Measurements from ENCODE around the gene MATN1.
"Not testable (repeated sequence)": the region's sequence is repeated elsewhere in the genome, so short reads cannot be mapped to it uniquely, and the experiment has no call there.

Gene MATN1

DNA sequence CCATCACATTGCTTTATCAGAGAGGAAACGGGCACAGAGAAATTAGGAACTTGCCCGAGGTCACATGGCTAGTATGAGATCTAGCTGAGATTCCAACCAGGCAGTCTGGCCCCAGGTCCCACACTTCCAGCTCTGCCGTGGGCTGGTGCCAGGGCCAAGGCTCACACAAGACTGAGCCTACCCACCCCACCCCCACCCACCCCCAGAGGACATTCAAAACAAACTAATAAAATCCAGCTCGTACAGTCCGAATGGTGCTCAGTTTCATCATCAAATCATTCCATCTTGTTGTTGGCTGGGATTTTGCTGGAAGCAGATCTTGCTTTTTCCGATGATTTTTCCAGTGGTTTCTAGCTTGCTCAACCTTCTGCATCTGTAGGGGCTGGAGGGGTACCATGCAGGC is 27.9 kb downstream of the MATN1 start:
- peak overlapping the region; percentile 42 for H3K9ac ChIP-seq (ENCODE audit: low read length)
- no peaks in the 10 kb centered on the region for H3K36me3 ChIP-seq (ENCODE audit: control insufficient read depth, insufficient read depth, low read length, severe bottlenecking)
- H3K4me3 ChIP-seq (ENCODE audit: low read length): no peak overlapping the region
- peak; percentile 29 for DNase-seq (ENCODE audit: low read depth)
- peaks cover 36% of the 10 kb centered on the region for H3K4me1 ChIP-seq (ENCODE audit: control insufficient read depth, insufficient read depth, low read length)
- H3K9me3 ChIP-seq (ENCODE audit: control insufficient read depth, low read length): no peaks in the 10 kb centered on the region
- no peaks in the 10 kb centered on the region for H3K27me3 ChIP-seq (replicated peaks; ENCODE audit: control insufficient read depth, insufficient read depth, low read length)

GRCh38 chr1:30694280-30695175 is 28.9 kb downstream of the MATN1 start:
- Histone ChIP-seq H3K27me3 (replicated peaks; ENCODE audit: control insufficient read depth, insufficient read depth, low read length) (no peaks in the 10 kb centered on the region), H3K4me1 (ENCODE audit: control insufficient read depth, insufficient read depth, low read length) (peaks cover 40% of the 10 kb centered on the region), H3K9me3 (ENCODE audit: control insufficient read depth, low read length) (no peaks in the 10 kb centered on the region), H3K36me3 (ENCODE audit: control insufficient read depth, insufficient read depth, low read length, severe bottlenecking) (no peaks in the 10 kb centered on the region), H3K9ac (ENCODE audit: low read length) (peak overlapping the region; percentile 24), H3K4me3 (ENCODE audit: low read length) (no peak overlapping the region)
- DNase-seq (ENCODE audit: low read depth): no peak

DNA sequence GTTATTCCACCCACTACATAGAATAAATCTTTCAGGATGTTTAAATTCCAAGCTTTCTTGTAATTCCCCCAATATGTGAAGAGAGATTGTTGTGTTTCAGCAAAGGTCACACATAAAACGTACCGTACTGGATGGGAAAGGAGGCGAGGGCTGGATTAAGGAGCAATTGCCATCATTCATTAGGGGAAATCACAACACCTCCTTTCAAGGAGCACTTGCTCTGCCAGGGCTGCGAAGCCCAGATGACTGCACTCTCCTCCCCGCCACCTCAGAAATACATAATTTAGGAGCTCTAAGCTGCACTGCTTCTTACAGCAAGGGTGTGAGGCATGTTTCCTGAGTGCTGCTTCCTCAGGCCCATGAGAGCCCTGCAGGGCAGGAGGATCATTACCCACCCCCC is 29.6 kb downstream of the MATN1 start:
- H3K9me3 ChIP-seq (ENCODE audit: control insufficient read depth, low read length): no peaks in the 10 kb centered on the region
- no peaks in the 10 kb centered on the region for H3K27me3 ChIP-seq (replicated peaks; ENCODE audit: control insufficient read depth, insufficient read depth, low read length)
- DNase-seq (ENCODE audit: low read depth): no peak
- H3K4me3 ChIP-seq (ENCODE audit: low read length): no peak overlapping the region
- no peaks in the 10 kb centered on the region for H3K36me3 ChIP-seq (ENCODE audit: control insufficient read depth, insufficient read depth, low read length, severe bottlenecking)
- no peak overlapping the region for H3K9ac ChIP-seq (ENCODE audit: low read length)
- H3K4me1 ChIP-seq (ENCODE audit: control insufficient read depth, insufficient read depth, low read length): peaks cover 35% of the 10 kb centered on the region

DNA sequence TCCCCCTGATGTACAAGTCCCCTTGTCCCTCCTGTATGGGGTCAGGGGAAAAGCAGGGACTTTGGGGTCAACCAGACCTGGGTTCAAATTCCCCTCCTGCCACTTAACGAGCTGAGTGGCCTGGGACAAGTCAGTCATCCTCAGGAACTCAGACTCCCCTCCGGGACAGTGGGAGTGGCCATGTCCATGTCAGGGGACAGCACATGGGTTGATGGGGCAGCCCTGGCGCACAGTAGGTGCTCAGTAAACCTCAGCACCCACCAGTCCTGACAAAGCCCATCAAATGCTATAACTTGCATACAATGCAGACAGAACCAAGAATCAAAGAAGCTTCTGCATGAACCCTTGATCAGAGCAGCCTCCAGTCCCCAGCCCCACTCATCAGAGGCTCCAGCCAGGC is 30.0 kb downstream of the MATN1 start:
- Histone ChIP-seq H3K4me3 (ENCODE audit: low read length) (no peak overlapping the region), H3K27me3 (replicated peaks; ENCODE audit: control insufficient read depth, insufficient read depth, low read length) (no peaks in the 10 kb centered on the region)

GRCh38 chr1:30692948-30693301 is 30.5 kb downstream of the MATN1 start:
- H3K27me3 ChIP-seq (replicated peaks; ENCODE audit: control insufficient read depth, insufficient read depth, low read length): no peaks in the 10 kb centered on the region
- no peak overlapping the region for H3K9ac ChIP-seq (ENCODE audit: low read length)
- H3K4me3 ChIP-seq (ENCODE audit: low read length): no peak overlapping the region
- H3K36me3 ChIP-seq (ENCODE audit: control insufficient read depth, insufficient read depth, low read length, severe bottlenecking): no peaks in the 10 kb centered on the region
- H3K4me1 ChIP-seq (ENCODE audit: control insufficient read depth, insufficient read depth, low read length): peaks cover 26% of the 10 kb centered on the region
- no peaks in the 10 kb centered on the region for H3K9me3 ChIP-seq (ENCODE audit: control insufficient read depth, low read length)
- no peak for DNase-seq (ENCODE audit: low read depth)

More for the DNA sequence above, 30.0 kb downstream of the MATN1 start:
- Histone ChIP-seq H3K4me1 (ENCODE audit: control insufficient read depth, insufficient read depth, low read length) (peaks cover 31% of the 10 kb centered on the region), H3K9me3 (ENCODE audit: control insufficient read depth, low read length) (no peaks in the 10 kb centered on the region), H3K36me3 (ENCODE audit: control insufficient read depth, insufficient read depth, low read length, severe bottlenecking) (no peaks in the 10 kb centered on the region), H3K9ac (ENCODE audit: low read length) (no peak overlapping the region)
- no peak for DNase-seq (ENCODE audit: low read depth)

- Histone ChIP-seq H3K36me3 (ENCODE audit: control insufficient read depth, insufficient read depth, low read length, severe bottlenecking) (no peaks in the 10 kb centered on the region), H3K9me3 (ENCODE audit: control insufficient read depth, low read length) (no peaks in the 10 kb centered on the region), H3K9ac (ENCODE audit: low read length) (no peak overlapping the region), H3K4me1 (ENCODE audit: control insufficient read depth, insufficient read depth, low read length) (peaks cover 21% of the 10 kb centered on the region), H3K27me3 (replicated peaks; ENCODE audit: control insufficient read depth, insufficient read depth, low read length) (no peaks in the 10 kb centered on the region), H3K4me3 (ENCODE audit: low read length) (no peak overlapping the region)
- DNase-seq (ENCODE audit: low read depth): no peak
Observed at GRCh38 chr1:30692201-30692947, 31.0 kb downstream of the MATN1 start.

DNA sequence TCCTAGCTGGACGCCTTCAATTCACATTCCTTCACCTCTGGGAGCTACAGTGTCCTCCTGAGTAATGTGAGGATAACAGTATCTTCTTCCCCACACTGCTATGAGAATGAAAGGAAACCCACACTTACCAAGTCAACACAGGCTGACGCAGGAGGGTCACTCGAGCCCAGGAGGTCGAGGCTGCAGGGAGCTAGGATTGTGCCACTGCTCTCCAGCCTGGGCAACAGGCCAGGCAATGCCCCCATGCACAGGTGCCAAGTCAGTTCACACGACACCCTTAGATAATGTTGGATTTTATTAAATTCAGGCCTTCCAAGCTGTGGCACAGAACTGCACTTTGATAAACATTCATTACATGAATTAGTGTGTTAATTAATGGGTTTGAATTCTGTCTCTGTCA is 31.9 kb downstream of the MATN1 start:
- no peaks in the 10 kb centered on the region for H3K9me3 ChIP-seq (ENCODE audit: control insufficient read depth, low read length)
- H3K36me3 ChIP-seq (ENCODE audit: control insufficient read depth, insufficient read depth, low read length, severe bottlenecking): no peaks in the 10 kb centered on the region
- H3K9ac ChIP-seq (ENCODE audit: low read length): no peak overlapping the region
- no peak for DNase-seq (ENCODE audit: low read depth)
- peaks cover 19% of the 10 kb centered on the region for H3K4me1 ChIP-seq (ENCODE audit: control insufficient read depth, insufficient read depth, low read length)
- no peak overlapping the region for H3K4me3 ChIP-seq (ENCODE audit: low read length)
- no peaks in the 10 kb centered on the region for H3K27me3 ChIP-seq (replicated peaks; ENCODE audit: control insufficient read depth, insufficient read depth, low read length)

GRCh38 chr1:30689901-30690645 is 33.3 kb downstream of the MATN1 start:
- H3K4me3 ChIP-seq (ENCODE audit: low read length): no peak overlapping the region
- H3K4me1 ChIP-seq (ENCODE audit: control insufficient read depth, insufficient read depth, low read length): peaks cover 10% of the 10 kb centered on the region
- DNase-seq (ENCODE audit: low read depth): no peak

GRCh38 chr1:30688920-30689794 is 34.2 kb downstream of the MATN1 start:
- Histone ChIP-seq H3K4me3 (ENCODE audit: low read length) (no peak overlapping the region), H3K4me1 (ENCODE audit: control insufficient read depth, insufficient read depth, low read length) (peaks cover 5% of the 10 kb centered on the region), H3K27me3 (replicated peaks; ENCODE audit: control insufficient read depth, insufficient read depth, low read length) (peaks cover 8% of the 10 kb centered on the region), H3K9ac (ENCODE audit: low read length) (no peak overlapping the region), H3K36me3 (ENCODE audit: control insufficient read depth, insufficient read depth, low read length, severe bottlenecking) (no peaks in the 10 kb centered on the region), H3K9me3 (ENCODE audit: control insufficient read depth, low read length) (no peaks in the 10 kb centered on the region)
- no peak for DNase-seq (ENCODE audit: low read depth)

More at GRCh38 chr1:30689901-30690645, 33.3 kb downstream of the MATN1 start:
- H3K9ac ChIP-seq (ENCODE audit: low read length): no peak overlapping the region
- H3K9me3 ChIP-seq (ENCODE audit: control insufficient read depth, low read length): no peaks in the 10 kb centered on the region
- no peaks in the 10 kb centered on the region for H3K36me3 ChIP-seq (ENCODE audit: control insufficient read depth, insufficient read depth, low read length, severe bottlenecking)
- no peaks in the 10 kb centered on the region for H3K27me3 ChIP-seq (replicated peaks; ENCODE audit: control insufficient read depth, insufficient read depth, low read length)

DNA sequence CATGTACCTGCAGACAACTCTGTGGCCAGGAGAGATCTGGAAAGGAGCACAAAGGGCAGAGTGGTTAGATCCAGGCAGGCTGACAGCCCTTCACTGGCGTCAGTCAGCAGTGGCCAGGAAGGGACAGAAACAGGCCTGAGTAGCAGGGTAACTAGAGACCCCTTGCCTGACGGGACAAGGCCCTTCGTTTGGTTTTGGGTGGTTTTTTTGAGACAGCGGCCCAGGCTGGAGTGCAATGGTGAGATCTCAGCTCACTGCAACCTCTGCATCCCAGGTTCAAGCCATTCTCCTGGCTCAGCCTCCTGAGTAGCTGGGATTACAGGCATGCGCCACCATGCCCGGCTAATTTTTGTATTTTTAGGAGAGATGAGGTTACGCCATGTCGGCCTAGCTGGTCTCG is 34.9 kb downstream of the MATN1 start:
- not testable (repeated sequence) for H3K36me3 ChIP-seq (ENCODE audit: control insufficient read depth, insufficient read depth, low read length, severe bottlenecking); H3K9ac ChIP-seq (ENCODE audit: low read length); H3K27me3 ChIP-seq (replicated peaks; ENCODE audit: control insufficient read depth, insufficient read depth, low read length); DNase-seq (ENCODE audit: low read depth); H3K4me1 ChIP-seq (ENCODE audit: control insufficient read depth, insufficient read depth, low read length); H3K9me3 ChIP-seq (ENCODE audit: control insufficient read depth, low read length); H3K4me3 ChIP-seq (ENCODE audit: low read length)
